ENCODE data around the gene FOXR1.

The FOXR1 gene

GRCh38 chr11:118971646-118972045 lies at the start of gene FOXR1:
Gene FOXR1, plus strand, starts transcription at chr11:118971761. Its CDS starts 171 bp downstream, at chr11:118971932.
- DNase-seq: no peak

DNA sequence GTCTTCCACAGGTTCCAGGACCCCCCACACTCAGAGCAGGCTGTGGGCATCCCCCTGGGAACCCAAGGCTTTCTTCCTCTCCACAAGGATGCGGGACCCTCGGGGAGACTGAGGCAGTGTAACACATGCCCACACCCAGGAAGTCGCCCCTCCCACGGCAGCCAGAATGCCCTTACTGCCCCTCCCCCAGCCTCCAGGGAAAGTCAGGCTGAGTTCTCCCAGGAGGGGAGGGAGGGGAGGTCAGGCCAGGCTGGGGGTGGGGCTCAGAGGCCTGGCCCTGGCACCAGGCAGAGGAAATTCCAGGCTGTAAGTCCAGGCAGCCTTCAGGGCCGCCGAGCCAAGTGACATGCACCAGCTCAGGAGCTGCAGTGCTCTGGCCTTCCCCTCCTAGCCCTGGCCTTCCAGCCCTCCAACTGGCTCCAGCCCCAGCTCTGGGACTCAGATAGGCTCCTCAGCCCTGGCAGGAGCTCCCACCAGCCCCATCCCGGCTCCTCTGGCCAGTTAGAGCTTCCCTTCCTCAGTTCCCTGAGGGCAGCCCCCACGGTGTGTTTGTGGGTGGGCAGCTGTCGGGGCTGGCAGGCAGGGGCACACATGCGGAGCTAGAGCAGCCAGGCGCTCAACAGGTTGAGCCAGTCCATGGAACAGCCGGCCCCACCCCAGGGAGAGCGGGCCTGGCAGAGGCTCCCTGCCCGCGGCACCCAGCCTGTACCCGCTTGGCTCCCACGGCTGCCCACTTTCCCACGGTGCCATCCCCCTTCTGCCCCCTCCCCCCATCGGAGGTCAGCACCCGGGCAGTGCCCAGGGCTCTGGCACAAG lies 49.4 kb upstream of the FOXR1 start:
- no peak for DNase-seq

GRCh38 chr11:118922745-118923627 lies 48.6 kb upstream of the FOXR1 start:
- DNase-seq: no peak

- DNase-seq: peak; percentile 48
Measured at GRCh38 chr11:118923721-118924587, 47.6 kb upstream of the FOXR1 start.

GRCh38 chr11:118924591-118925585 lies 46.7 kb upstream of the FOXR1 start:
- peak; percentile 49 for DNase-seq

GRCh38 chr11:118927554-118928100 lies 43.9 kb upstream of the FOXR1 start:
- no peak for DNase-seq

GRCh38 chr11:118928101-118928869 lies 43.3 kb upstream of the FOXR1 start:
- peak; percentile 96 for DNase-seq

DNA sequence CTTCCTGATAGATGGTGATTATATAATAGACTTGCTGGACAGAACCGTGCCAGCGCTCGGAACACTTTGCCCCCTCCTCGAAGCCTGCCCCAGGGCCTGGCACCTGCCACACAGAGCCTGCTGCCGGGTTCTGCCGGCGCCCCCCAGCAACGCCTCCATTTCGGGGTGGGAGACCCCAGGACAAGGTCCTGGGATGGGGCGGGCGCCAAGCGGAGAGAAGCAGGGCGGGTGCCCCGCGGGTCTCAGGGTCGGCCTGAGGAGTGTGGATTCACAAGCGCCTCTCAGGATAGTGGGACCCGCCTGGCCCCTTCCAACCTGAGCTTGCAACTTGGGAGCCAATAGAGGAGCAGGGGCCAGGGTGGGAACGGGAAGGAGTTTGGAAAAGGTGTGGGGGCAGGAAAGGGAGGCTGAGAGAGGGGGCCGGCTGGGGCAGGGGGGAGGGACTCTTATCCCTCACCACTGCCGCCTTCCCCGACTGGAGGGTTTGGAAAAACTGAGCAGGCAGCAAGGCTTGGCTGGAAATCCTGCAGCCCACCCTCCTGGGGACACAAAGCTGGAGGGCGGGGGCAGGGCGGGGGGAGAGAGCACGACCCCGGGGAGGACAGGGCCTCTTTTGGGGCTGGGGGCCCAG lies 42.6 kb upstream of the FOXR1 start:
- peak; percentile 84 for DNase-seq

DNA sequence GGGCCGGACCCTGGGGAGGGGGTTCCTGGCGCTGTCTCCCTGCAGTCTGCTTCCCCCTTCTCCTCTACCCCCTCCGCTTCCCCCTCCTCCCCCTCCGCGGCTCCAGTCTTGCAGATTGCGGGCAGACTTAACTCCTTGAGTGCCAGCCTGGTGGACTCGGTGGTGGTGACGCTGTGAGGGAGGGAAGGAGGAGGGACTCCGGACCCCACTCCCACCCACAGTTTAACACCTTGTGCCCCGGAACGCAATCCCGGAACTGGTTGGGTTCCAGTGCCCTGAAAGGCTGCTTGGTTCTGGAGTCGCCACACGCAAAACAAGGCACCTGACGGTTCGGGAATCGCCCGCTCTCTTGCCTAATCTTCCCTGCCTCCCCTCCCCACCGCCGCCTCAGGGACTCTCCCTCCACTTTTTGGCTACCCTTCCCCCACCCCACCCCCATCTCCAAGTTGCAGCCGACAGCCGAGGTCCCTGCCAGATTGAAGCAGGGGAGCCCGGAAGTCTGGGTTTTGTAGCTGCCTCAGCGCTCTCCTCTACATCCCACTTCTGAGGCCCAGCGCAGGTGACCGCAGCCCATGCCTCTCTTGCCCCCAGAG lies 42.0 kb upstream of the FOXR1 start:
- peak; percentile 97 for DNase-seq

GRCh38 chr11:118930094-118930712 lies 41.4 kb upstream of the FOXR1 start:
- peak; percentile 76 for DNase-seq

GRCh38 chr11:118931571-118931970 lies 40.0 kb upstream of the FOXR1 start:
- DNase-seq: no peak

DNA sequence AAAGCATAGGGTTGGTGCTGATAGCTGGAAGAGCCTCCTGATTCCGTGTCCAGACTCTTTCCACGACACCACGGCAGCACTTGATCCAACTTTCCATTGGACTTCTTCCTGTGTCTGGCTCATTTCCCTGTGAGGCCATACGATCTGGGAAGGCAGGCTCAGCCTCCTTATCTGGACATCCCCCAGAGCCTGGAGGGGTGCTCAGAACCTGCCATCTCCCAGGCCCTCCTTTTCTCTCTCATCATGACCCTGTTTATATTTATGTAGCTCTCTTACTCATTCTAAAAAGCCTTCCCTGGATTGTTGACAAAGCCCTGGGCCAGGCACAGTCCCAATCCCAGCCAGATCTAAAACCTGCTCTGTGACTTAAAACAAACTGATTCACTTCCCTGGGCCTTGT lies 38.1 kb upstream of the FOXR1 start:
- no peak for DNase-seq

- no peak for DNase-seq
Measured at GRCh38 chr11:118935376-118935775, 36.2 kb upstream of the FOXR1 start.

DNA sequence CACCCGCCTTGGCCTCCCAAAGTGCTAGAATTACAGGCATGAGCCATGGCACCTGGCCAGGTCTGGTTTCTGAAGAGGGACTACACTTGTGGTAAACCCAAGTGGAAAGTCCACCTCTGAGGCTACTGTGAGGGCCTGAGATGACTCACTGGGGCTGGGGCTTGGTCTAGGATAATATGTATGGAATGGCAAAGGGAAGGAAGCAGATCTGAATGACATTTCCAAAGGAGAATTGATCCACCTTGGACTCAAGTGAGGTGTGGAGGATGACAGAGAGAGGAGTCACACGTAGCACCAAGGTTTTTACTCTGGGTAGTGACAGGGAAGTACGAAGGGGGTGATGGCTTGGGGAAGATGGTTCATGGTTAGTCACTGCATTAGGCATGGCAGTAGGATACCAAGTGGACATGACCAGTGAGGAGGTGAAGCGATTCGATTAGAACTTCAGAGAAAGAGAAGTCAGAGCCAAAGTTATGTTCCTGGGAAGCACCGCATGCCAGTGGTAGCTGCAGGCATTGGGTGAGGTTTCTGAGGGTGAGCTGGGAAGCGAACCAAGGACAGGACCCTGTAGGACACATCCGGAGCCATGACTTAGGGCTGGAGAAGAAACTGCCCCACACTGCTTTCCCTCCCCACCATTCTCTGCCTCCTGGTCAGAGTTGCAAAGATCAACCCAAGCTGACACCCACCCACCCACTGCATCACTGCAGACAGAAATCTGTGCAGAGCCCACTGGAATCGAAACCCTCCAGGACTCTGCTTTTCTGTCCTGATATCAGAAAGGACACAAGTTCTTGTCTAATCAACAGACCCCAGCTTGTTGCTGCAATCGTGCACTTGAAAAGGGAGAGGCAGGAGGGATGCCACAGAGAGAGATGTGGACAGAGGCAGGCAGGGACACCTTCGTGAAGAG lies 32.8 kb upstream of the FOXR1 start:
- no peak for DNase-seq

DNA sequence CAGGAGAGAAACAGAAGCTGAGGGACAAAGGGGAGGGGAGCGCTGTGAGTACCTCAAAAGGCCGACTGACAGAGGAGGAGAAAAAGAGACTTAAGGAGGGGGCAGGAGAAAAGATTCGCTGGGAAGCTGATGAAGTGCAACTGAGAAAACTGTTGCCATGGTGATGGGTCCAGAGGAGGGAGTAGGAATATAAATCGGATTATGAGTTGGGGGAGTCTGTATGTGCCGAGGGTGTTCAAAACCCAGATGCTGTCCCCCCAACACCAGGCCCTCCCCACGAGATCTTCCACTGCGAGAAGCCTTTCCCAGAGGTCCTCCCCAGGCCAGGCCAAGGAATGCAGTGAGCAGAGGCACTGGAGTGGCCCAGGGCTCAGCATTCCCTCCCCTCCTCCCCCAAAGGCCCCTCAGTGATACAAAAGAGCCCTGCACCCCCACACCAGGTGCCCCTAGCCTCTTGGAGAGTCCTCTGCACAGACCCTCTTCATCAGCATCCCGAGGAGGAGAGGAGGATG lies 32.1 kb upstream of the FOXR1 start:
- no peak for DNase-seq

GRCh38 chr11:118939953-118940598 lies 31.5 kb upstream of the FOXR1 start:
- peak; percentile 94 for DNase-seq

DNA sequence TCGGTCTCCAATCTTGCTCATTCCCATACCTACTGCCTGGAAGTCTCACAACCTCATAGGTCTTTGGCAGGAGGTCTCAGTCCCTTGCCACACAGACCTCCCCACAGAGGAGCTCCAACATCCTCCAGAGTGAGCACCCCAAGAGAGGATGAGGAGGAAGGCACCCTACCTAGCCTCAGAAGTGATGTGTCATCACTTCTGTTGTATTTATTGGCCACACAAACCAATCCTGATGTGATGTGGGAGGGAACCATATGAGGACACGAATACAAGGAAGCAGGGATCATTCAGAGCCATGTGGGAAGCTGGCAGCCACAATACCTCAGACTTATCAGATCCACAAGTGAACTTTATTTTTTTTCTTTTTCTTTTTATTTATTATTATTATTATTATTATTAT lies 24.5 kb upstream of the FOXR1 start:
- DNase-seq: no peak

Data from GF-D8 (cell line).